Large intestine (tissue), 12 donors: ENCODE data around the gene ADGRD2. TPM values are rescaled to one million over a fixed set of nuclear protein-coding genes. Genes with fewer than 3 reads are reported as not detected.

ENCODE experiments used
- DNase-seq, 2 donors: peaks; one replicate each; pipeline versions ENCODE4 v3.0.0 to v3.0.0-alpha.2; 2013
- H3K27ac ChIP-seq: one replicate; pipeline ENCODE4 v1.5.1; 2013; ENCODE audit warnings: low read length
- H3K27me3 ChIP-seq: 2 replicates; pipeline ENCODE4 v1.6.1; 2013; ENCODE audit warnings: low read length; ENCODE audit not compliant: control insufficient read depth, insufficient read depth
- H3K36me3 ChIP-seq: 2 replicates; pipeline ENCODE4 v1.6.1; 2013; ENCODE audit warnings: low read length; ENCODE audit not compliant: control insufficient read depth, insufficient read depth
- H3K4me1 ChIP-seq: one replicate; pipeline ENCODE4 v1.6.1; 2013; ENCODE audit warnings: low read length; ENCODE audit not compliant: control insufficient read depth, insufficient read depth
- H3K4me3 ChIP-seq: one replicate; pipeline ENCODE4 v1.5.1; 2013; ENCODE audit warnings: low read length
- H3K9me3 ChIP-seq: one replicate; pipeline ENCODE4 v1.6.1; 2013; ENCODE audit warnings: mild to moderate bottlenecking, low read depth, low read length, moderate library complexity; ENCODE audit not compliant: control insufficient read depth
- WGBS: methylation state at CpG from one replicate; pipeline ENCODE4 v1.1.5; 2013; ENCODE audit warnings: low lambda C conversion rate; ENCODE audit not compliant: insufficient coverage; 5-methylcytosine and 5-hydroxymethylcytosine counted together
- long read RNA-seq, 11 donors: transcript quantifications; one replicate each; lab custom pipeline, GENCODE V29; 2026
- polyA plus RNA-seq: library from polyadenylated mRNA; unstranded; fragments of 120-200 nt; gene quantifications from one replicate; pipeline ENCODE4 v1.2.1, GENCODE V29; 2013

Gene ADGRD2, protein sequence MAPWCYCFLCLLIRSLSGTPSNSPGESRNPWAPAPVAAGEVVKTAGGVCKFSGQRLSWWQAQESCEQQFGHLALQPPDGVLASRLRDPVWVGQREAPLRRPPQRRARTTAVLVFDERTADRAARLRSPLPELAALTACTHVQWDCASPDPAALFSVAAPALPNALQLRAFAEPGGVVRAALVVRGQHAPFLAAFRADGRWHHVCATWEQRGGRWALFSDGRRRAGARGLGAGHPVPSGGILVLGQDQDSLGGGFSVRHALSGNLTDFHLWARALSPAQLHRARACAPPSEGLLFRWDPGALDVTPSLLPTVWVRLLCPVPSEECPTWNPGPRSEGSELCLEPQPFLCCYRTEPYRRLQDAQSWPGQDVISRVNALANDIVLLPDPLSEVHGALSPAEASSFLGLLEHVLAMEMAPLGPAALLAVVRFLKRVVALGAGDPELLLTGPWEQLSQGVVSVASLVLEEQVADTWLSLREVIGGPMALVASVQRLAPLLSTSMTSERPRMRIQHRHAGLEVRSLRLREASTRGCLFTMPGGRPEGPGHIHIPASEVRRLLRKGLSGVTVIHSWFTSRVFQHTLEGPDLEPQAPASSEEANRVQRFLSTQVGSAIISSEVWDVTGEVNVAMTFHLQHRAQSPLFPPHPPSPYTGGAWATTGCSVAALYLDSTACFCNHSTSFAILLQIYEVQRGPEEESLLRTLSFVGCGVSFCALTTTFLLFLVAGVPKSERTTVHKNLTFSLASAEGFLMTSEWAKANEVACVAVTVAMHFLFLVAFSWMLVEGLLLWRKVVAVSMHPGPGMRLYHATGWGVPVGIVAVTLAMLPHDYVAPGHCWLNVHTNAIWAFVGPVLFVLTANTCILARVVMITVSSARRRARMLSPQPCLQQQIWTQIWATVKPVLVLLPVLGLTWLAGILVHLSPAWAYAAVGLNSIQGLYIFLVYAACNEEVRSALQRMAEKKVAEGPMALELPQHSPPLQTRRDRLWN
- not detected for polyA plus RNA-seq
- long read RNA-seq, donor 1 = 0 reads
- long read RNA-seq, donor 2 = 0 reads
- long read RNA-seq, donor 3 = 0 reads
- long read RNA-seq, donor 4 = 0 reads
- long read RNA-seq, donor 5 = 0 reads
- long read RNA-seq, donor 6, partial matches to known transcripts = 0 of 1 reads
- long read RNA-seq, donor 6, other reads (novel, unspliced or antisense) = 0 of 1 reads
- long read RNA-seq, donor 7 = 0 reads
- long read RNA-seq, donor 8 = 0 reads
- long read RNA-seq, donor 9 = 0 reads
- long read RNA-seq, donor 10 = 0 reads
- long read RNA-seq, donor 11 = 0 reads

DNA sequence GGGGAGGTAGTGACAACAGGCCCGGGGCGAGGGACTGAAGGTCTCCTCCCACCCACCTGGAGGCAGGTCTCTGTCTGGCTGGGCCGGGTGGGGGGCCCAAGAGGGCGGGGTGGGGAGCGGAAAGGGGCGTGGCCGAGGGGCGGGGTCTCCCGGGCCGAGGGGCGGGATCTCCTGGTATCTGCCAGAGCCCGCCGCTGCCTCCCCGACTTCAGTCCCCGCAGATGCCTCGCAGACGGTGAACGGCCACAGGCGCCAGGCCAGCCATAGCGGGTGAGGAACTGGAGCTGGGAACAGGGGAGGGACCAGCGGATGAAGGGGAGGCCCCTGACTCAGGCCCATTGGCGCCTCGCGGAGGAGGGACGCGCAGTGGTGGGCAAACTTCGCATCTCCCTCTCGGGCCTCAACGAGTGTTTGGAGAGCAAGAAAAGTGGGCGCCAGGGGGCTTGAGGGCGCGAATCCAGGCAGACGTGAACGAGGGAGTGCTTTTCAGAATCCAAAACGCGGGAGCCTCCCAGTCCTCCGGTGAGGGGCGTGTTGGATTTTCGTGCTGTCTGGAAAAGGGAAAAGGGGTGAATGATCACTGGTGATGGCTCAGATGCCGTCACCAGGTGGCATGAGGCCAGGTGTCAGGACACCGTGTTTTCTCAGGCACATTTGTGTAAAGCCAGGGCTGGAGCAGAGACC is at the start of gene ADGRD2:
TSS of gene ADGRD2 (plus strand) at position 211 of the 684 bp plus-strand sequence. CDS start 1,216 bp downstream, outside the sequence.
- peaks cover 5% of the 10 kb centered on the region for H3K9me3 ChIP-seq
- H3K36me3 ChIP-seq = no peaks in the 10 kb centered on the region
- no peak within 1 kb of the TSS for H3K4me3 ChIP-seq
- DNase-seq = peak in 1 of 2 donors; percentile 7
- WGBS = no CpG with 5 or more reads among the region's 41 CpGs
- no peak within 1 kb of the TSS for H3K27ac ChIP-seq
- H3K27me3 ChIP-seq = peaks cover 58% of the 10 kb centered on the region
- peaks cover 6% of the 10 kb centered on the region for H3K4me1 ChIP-seq

DNA sequence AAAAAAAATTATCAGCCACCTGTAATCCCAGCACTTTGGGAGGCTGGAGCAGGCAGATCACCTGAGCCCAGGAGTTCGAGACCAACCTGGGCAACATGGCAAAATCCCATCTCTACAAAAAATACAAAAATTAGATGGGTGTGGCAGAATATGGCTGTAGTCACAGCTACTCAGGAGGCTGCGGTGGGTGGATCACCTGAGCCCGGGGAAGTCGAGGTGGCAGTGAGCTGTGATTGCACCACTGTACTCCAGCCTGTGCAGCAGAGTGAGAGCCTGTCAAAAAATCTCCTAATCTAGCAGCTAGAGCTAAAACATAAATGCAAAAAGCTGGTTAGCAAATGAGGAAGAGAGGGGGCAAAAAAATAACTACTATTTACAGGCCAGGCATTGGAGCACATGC is 47.0 kb upstream of the ADGRD2 start:
- no peaks in the 10 kb centered on the region for H3K4me1 ChIP-seq
- no peak overlapping the region for H3K27ac ChIP-seq
- no peaks in the 10 kb centered on the region for H3K27me3 ChIP-seq
- no peak for DNase-seq
- no peaks in the 10 kb centered on the region for H3K9me3 ChIP-seq
- peaks cover 61% of the 10 kb centered on the region for H3K36me3 ChIP-seq
- no peak overlapping the region for H3K4me3 ChIP-seq
- 82% methylated on average over 2 of the region's 4 CpGs for WGBS

DNA sequence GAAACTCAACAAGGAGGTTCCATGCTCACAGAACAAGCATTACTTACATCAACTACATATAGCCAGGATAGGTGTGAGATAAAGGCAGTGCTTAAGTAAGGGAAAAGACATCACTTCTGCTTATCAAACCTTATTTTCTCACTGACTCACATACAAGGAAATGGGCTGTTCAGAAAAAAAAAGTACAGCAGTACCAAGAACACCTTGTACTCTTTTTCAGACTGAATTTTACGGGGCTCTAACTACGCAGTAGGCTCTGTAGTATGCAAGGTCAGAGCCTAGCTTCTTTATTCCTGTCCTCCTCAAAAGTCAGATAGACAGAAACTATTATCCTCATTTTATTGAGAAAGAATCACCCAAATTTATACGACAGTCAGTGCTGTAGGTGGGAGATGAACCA is 40.8 kb upstream of the ADGRD2 start:
- WGBS = no CpG with 5 or more reads among the region's 3 CpGs
- H3K27ac ChIP-seq = no peak overlapping the region
- H3K36me3 ChIP-seq = peaks cover 68% of the 10 kb centered on the region

DNA sequence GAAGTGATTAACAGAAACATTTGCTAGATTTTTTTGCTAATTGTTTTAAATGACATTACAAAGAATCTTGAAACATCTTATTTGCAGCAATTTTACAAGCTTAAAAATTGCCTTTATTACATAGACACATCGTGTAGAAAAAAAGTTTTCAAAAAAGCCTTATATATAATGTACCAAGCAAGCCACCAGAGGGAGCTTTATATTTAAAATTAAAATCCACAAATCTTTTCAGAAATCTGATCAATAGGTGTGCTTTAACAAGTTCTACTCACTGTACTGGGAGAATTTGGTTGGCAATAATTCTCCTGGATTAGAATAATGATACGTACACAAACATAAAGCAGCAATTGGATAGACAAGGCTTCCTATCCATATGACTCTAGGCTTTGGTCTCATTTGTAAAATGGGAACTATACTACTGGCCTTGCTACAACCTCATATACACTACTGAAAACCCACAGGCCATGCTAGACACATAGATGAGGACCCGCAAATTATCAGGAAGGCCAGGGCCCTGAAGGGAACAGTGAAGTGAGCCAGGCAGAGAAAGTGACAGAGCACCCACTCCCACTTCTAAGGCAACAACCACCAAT is 39.8 kb upstream of the ADGRD2 start:
- 0% methylated on average over 1 of the region's 3 CpGs for WGBS
- peaks cover 2% of the 10 kb centered on the region for H3K4me1 ChIP-seq
- H3K4me3 ChIP-seq = no peak overlapping the region
- DNase-seq = no peak
- no peak overlapping the region for H3K27ac ChIP-seq
- no peaks in the 10 kb centered on the region for H3K27me3 ChIP-seq
- H3K36me3 ChIP-seq = peaks cover 61% of the 10 kb centered on the region
- H3K9me3 ChIP-seq = no peaks in the 10 kb centered on the region

More for the DNA sequence above, 40.8 kb upstream of the ADGRD2 start:
- Histone ChIP-seq H3K9me3 (no peaks in the 10 kb centered on the region), H3K27me3 (no peaks in the 10 kb centered on the region), H3K4me1 (peaks cover under 1% of the 10 kb centered on the region), H3K4me3 (no peak overlapping the region)
- DNase-seq = no peak

DNA sequence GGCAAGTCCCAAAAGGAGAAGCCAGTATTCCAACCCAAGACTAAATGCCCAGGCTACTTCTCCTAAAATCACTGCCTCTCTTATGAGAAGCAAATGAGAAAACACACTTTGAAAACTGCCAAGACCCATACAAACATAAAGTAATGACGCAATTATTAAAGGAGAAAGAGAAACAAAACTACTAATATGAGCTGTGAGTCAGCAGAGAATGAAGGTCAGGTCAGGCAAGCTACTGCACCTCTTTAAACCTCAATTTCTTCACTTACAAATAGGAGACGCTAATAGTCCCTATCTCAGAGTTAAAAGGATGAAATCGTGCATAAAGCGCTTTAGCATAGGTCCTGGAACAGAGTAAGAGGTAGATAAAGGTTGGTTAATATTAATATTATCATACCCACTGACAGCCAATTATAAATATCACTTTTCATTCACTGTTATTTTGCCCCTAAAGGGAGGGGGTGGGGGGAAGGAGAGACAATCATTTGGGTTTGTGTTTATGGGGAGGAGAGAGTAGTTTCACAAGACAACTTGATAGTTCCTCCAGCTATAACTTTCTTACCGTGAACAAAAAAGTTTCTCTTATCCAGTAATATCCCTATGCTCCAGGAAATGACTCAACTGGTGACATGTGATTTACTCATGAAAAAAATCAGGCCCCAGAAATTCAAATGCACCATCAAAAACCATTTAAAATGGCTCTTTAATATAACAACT is 38.6 kb upstream of the ADGRD2 start:
- WGBS = 95% methylated on average over 3 of the region's 5 CpGs
- H3K9me3 ChIP-seq = no peaks in the 10 kb centered on the region
- H3K4me3 ChIP-seq = no peak overlapping the region
- peaks cover 56% of the 10 kb centered on the region for H3K36me3 ChIP-seq
- no peak overlapping the region for H3K27ac ChIP-seq
- peaks cover 2% of the 10 kb centered on the region for H3K4me1 ChIP-seq
- no peaks in the 10 kb centered on the region for H3K27me3 ChIP-seq
- no peak for DNase-seq

DNA sequence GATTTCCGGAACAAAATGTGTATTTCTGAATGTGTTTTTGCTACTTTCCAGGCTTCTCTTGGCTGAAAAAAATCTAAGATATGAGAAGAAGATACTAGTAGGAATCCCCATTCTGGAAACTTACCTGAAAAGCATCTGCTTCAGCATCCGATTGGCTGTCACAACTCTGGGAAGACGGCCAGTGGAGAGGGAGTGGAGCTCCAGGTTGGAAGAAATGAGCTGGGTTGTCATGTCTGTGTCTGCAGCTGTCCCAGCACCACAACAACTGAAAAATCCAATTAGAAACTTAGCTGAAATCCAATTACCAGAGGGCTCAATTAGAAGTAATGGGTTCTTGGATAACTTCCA is 38.0 kb upstream of the ADGRD2 start:
- WGBS = 100% methylated on average over 1 of the region's 3 CpGs
- Histone ChIP-seq H3K27ac (no peak overlapping the region), H3K9me3 (no peaks in the 10 kb centered on the region), H3K4me1 (peaks cover 2% of the 10 kb centered on the region), H3K27me3 (no peaks in the 10 kb centered on the region), H3K4me3 (no peak overlapping the region), H3K36me3 (peaks cover 54% of the 10 kb centered on the region)
- DNase-seq = no peak

DNA sequence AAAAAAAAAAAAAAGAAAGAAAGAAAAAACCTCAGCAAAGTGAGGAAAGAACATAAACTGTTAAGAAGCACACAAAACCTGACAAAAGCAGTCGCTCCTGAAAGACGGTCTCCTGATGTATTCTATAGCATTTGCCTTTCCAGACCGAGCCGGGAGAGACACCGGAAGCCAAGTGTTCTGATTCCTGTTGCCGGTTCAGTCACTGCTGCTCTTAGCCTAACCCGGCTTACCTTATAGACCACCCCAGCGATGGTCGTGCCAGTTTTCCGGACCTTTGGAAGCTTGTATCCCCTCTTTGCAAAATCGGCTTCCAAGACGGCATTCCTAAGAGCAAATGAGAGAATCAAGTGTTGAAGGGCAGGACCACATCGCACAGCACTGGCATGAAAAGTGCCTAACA is 35.6 kb upstream of the ADGRD2 start:
- no CpG with 5 or more reads among the region's 13 CpGs for WGBS
- DNase-seq = no peak
- Histone ChIP-seq H3K27ac (no peak overlapping the region), H3K9me3 (no peaks in the 10 kb centered on the region), H3K27me3 (no peaks in the 10 kb centered on the region), H3K4me3 (peak overlapping the region; percentile 99), H3K4me1 (peaks cover 2% of the 10 kb centered on the region), H3K36me3 (peaks cover 37% of the 10 kb centered on the region)

DNA sequence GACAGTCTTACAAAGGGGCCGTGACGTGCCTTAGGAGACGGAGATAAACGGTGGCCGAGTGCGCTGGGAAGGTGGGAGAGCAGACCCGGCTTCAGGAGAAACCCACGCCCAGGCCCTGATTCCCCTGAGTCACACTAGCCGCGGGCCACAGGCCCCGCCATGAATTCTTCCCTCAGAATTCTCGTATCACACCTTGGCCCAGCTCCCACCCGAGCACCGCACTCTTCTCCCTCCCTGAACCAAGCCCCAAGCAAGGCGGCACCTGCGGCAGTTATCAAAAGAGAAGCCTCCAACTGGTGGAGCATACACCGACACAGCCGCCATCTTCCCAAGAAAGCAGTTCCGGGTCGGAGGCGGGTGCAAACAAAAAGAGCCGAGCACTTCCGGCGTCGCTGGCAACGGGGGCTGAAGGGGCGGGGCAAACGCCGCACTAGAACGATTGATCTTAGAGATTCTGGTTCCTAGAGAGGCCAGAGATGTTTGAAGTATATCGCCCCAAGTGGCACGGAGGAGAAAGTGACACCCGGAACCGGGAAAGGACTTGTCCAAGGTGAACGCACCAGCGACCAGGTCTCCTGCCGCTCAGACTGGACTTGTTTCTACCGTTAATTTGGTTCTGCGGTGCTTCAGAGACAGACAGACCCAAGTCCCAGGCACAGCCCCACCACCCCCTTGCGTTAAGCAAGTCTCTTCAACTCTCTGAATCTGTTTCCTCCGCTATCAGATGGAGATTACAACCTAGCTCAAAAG is 35.0 kb upstream of the ADGRD2 start, which contains the start of gene PSMB7:
TSS of gene PSMB7 (minus strand) at position 341 of the 750 bp plus-strand sequence. CDS start at position 324, 17 bp downstream.
- peaks cover 2% of the 10 kb centered on the region for H3K4me1 ChIP-seq
- peak within 1 kb of the TSS; percentile 99 for H3K4me3 ChIP-seq
- H3K27ac ChIP-seq = no peak within 1 kb of the TSS
- H3K9me3 ChIP-seq = no peaks in the 10 kb centered on the region
- H3K27me3 ChIP-seq = no peaks in the 10 kb centered on the region
- H3K36me3 ChIP-seq = peaks cover 37% of the 10 kb centered on the region
- WGBS = no CpG with 5 or more reads among the region's 41 CpGs
- DNase-seq = peak; percentile 95
